Measurements from ENCODE around the gene SND1.
"Not testable (repeated sequence)": the region's sequence is repeated elsewhere in the genome, so short reads cannot be mapped to it uniquely, and the experiment has no call there.

SND1 gene

GRCh38 chr7:127653396-127653795, 1.4 kb downstream of the SND1 start:
- no peak for DNase-seq (ENCODE audit: low read depth)

GRCh38 chr7:127654404-127655394, 2.7 kb downstream of the SND1 start:
- DNase-seq (ENCODE audit: low read depth): no peak

DNA sequence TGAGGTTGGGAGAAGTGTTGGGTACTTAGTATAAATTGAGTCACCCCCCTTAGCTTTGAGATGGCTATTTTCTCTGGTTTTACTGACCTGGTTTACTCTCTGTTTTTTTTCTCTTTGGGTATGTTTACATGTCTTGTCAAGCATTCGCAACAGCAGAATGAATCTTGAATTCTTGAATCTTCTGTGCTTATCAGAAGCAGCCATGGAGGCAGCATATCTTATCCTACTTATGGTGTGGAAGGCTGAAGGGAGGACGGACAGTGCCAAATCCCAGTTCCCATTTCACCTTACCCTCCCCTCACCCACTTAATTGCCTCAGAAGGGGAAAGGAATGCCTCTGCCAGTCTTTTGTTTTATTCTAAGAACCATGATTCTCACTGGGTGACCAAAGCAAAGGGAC, 3.7 kb downstream of the SND1 start:
- no peak for DNase-seq (ENCODE audit: low read depth)

- DNase-seq (ENCODE audit: low read depth): no peak
These were observed 5.5 kb downstream of the SND1 start for GRCh38 chr7:127657500-127657899.

GRCh38 chr7:127658970-127659630, 7.1 kb downstream of the SND1 start:
- DNase-seq (ENCODE audit: low read depth): no peak

DNA sequence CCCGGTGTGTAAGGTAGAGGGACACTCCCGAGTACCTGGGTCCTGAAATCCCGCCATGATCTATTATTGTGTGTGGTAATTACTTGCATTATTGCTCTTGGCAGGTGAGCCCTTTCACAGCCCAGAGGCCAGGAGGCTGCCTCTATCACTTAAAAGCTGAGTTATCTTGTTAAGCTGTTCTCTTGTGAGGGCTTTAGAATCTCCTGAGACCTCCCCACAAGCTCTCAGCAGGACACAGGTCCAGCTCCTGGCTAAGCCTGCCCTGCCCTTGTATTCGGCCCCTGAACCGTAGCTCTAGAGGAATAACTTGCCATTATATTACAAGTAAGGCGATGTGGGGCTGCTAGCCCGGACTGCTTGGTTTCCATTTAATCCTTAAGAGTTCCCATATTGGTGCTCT, 13.9 kb downstream of the SND1 start:
- no peak for DNase-seq (ENCODE audit: low read depth)

GRCh38 chr7:127666602-127667001, 14.6 kb downstream of the SND1 start:
- DNase-seq (ENCODE audit: low read depth): no peak

DNA sequence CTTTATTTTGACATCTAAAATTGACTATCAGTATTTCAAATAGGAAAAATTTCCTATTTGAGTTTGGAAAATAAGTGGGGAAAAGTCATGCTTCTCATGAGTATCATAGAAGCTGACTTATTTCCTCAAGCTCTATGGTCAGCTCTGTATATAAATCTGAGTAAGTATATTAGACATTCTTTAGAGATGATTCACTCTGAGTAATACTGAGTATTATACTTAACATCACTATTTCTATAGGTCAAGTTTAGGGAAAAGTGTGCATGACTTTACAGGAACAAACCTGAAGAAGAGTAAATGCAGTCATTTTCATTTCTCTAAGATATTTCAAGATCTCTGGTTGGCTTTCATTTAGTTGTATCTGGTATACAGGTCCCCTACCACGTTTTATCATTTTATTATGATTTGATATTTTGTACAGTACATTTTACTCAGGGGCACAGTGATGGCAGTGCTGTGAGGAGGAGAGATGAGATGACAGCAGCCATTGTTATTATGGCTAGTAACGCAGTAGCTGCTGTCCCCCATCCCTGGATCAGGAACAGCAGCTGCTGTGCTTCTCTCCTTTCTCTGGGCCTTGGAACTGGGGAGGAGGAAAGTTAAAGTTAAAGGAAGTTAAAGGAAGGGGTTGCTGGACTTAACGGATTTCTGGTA, 15.2 kb downstream of the SND1 start:
- DNase-seq (ENCODE audit: low read depth): no peak

DNA sequence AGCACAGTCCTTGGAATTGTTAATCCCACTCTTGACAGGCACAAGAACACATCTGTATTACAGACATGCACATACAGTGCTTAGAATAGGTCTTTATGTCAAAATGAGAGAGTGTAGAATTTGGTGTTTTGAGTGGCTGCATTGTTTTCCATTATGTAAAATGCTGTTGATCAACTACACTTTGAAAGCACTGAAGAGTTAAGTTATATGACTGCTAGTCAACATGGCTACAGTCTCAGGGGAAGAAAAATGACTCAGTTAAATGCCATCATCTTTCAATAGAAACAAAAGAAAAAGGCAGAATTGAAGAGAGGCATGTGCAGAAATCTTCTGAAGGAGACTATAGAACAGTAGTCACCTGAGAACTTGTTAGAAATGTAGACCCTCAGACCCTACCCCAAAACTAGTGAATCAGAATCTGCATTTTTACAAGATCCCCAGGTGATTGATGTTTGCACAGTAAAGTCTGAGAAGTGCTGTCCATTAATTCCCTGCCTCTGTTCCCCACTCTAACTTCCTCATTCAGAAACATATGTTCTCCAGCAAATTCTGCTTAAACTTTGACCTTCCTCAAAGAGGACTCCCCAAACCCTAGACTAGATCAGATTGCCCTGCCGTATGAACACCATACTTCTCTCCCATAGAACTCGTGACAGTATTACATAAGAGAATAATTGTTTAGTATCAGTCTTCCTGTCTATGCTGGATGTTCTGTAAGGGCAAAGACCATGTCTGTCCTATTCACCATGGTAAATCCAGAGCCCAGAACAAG, 16.0 kb downstream of the SND1 start:
- DNase-seq (ENCODE audit: low read depth): no peak

- DNase-seq (ENCODE audit: low read depth): no peak
These were observed 19.3 kb downstream of the SND1 start for GRCh38 chr7:127671341-127671740.

GRCh38 chr7:127673902-127674301, 21.9 kb downstream of the SND1 start:
- DNase-seq (ENCODE audit: low read depth): no peak

DNA sequence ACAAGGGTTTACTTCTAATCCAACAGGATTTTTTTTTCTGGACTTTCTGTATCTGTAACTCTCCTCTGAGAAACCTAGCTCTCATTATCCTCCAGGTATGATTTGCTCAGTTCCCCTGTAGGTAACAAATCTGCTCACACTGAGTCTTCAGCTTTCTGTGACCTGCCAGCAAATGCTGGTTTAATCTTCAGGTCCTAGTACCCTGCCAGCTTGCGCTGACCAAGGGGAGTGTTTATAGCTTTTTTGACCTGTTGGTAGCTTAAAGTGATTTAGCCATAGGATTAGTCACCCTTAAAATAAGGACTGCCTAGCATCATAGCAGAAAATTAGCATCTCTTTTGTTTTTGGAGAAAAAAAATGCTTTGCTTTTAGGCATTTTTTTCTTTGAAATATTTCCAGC, 22.4 kb downstream of the SND1 start:
- DNase-seq (ENCODE audit: low read depth): no peak

DNA sequence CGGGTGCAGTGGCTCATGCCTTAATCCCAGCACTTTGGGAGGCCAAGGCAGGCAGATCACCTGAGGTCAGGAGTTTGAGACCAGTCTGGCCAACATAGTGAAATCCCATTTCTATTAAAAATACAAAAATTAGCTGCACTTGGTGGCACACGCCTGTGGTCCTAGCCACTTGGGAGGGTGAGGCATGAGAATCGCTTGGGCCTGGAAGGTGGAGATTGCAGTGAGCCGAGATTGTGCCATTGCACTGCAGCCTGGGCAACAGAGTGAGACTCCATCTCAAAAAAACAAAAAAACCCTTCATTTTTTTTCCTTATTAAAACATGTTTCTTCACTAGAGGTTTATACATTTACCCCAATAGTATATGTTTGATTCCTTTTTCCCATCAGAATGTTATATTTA, 22.9 kb downstream of the SND1 start:
- not testable (repeated sequence) for DNase-seq (ENCODE audit: low read depth)

GRCh38 chr7:127675721-127676120, 23.7 kb downstream of the SND1 start:
- DNase-seq (ENCODE audit: low read depth): no peak

DNA sequence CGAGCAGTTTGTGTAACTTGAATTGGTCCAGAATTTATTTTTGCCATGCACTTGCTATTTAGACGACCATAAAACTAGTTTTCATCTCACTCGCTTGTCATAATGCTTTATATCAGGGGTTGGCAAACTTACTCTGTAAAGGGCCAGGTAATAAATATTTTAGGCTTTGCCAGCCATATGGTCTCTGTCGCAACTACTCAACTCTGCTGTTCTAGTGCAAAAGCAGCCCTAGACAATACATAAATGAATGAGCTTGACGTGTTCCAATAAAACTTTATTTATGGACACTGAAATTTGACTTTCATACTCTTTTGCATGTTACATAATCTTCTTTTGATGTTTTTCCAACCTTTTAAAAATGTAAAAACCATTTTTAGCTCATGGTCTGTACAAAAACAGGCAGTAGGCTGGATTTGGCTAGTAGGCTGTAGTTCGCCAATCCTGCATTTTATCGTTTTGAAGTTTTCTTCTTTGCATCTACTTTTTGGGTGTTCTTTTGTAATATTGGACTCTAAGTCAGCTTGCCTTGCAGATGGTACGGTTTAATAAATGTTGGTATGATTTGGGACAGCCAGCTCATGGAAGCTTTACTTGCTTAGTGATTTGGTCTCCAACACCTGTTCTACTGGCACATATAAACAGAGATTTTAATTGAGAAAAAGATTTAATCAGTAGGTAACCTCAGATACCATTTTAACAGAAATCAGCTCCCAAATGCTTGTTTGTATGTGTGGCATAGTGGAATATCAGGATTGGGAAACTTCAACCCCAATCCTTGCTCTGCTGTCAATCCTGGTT, 25.6 kb downstream of the SND1 start:
- no peak for DNase-seq (ENCODE audit: low read depth)

GRCh38 chr7:127678337-127678736, 26.3 kb downstream of the SND1 start:
- no peak for DNase-seq (ENCODE audit: low read depth)

- DNase-seq (ENCODE audit: low read depth): no peak
These were observed 27.0 kb downstream of the SND1 start for GRCh38 chr7:127678947-127679346.

- no peak for DNase-seq (ENCODE audit: low read depth)
These were observed 29.0 kb downstream of the SND1 start for GRCh38 chr7:127680983-127681382.

DNA sequence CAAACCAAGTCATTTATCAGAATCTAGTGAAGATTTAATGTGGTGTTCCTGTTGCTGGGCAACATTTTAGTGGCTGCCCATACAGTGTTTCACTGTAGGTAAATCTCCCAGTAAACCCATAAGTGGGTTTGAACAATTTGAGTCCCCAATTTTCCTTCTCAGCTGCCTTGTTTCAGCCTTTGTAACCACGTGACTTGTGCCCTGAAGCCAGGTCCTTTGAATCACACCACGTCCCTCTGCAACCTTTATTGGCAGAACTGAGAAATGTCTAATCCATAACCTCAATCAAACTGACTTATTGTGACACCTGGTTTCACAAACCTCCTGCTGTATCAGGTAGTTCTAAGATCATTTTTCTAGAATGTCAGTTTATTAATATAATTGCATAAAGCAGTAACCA, 30.1 kb downstream of the SND1 start:
- DNase-seq (ENCODE audit: low read depth): no peak

DNA sequence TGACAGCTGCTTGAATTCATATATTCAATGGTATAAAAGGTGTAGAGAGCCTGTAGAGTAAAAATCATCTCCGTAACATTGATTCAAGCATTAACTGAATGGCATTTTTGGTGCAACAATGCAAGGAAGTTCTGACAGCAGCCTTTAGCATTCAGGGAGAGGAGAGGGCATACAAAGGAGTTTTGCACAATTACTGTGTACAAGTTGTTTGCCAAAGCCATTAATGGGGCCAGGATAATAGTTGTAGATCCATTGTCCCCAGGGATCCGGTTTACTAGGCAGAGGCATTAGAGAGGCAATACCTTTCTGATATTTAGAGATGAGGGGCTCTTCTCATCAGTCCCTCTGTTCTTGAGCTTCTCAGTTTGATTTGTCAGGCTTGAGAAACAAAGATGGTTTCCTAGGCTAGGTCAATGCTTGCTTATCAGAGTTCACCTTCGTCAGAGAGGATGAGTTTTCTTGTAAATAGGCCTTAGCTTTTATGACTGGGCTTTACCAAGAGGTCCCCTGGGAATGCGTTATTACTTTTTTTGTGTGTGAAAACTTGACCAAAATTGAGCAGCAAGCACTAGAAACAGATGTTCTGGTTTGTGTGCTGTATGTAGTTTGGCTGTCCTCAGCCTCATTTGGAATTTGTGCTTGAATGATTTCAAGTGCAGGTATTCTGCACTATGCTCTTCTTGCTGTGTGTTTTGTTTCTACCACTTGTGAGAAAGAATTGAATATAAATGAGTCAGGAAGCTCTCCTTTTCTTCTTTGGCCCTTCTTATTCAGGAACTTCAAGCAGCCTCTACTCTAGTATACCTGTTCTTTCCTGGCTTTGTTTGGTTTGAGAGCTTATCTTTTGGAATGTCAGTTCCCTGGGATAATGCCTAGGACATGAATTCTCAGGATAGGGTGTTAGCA, 32.0 kb downstream of the SND1 start:
- no peak for DNase-seq (ENCODE audit: low read depth)

Data from stimulated activated CD8-positive, alpha-beta memory T cell treated with anti-CD3 and anti-CD28 coated beads, Interleukin-12 subunit alpha, Interleukin-12 subunit beta, amount 100 ng/mL, for 1 hour (primary cell).